CD4-positive, alpha-beta T cell treated with Interleukin-6 at 100 ng/mL for 8 hours (primary cell): ENCODE results near the gene PHTF2.

Experiments used
- DNase-seq: peaks from one replicate; pipeline ENCODE4 v3.0.0-alpha.2; 2020; ENCODE audit warnings: mixed read lengths, low spot score

The PHTF2 gene

GRCh38 chr7:77931841-77932240 is 133.3 kb downstream of the PHTF2 start:
- no peak for DNase-seq

- no peak for DNase-seq
Observed at GRCh38 chr7:77933394-77933793, 134.8 kb downstream of the PHTF2 start.

- no peak for DNase-seq
Observed at GRCh38 chr7:77935652-77936348, 137.2 kb downstream of the PHTF2 start.

DNA sequence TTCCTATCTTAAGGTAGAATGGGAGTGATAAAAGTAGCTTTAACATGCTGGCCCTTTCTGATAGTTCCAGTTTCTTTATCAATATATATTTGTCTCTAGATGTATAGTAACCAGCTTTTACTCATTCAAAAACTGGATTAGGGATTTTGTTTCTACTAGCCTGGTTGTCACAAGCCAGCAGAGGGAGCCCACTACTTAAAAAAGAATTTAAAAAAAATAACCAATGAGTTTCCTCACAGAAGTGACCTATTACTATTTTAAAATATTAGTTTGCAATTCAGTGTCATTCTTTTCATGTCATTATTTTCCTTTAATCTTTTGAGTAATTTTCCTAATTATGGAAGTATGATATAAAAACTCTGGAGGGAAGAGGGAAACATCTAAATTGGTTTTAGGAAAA is 142.1 kb downstream of the PHTF2 start:
- no peak for DNase-seq

DNA sequence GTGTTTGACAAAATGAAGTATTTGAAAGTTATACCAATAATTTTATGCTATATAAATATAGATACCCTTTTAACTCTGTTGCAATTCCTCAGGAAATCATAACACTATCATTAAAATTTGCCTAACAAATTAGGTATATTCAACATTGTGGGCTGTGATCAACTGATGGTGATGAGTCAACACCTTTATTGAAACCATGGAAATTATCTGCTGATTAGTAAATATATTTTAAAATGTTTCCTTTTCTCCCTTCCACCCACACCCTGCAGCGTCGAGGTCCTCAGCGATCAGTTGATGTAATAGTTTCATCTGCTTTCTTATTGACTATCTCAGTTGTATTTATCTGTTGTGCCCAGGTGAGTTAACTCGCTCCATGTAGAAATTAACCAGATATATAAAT is 143.9 kb downstream of the PHTF2 start:
- DNase-seq: no peak

GRCh38 chr7:77944183-77945182 is 145.9 kb downstream of the PHTF2 start:
- DNase-seq: no peak

DNA sequence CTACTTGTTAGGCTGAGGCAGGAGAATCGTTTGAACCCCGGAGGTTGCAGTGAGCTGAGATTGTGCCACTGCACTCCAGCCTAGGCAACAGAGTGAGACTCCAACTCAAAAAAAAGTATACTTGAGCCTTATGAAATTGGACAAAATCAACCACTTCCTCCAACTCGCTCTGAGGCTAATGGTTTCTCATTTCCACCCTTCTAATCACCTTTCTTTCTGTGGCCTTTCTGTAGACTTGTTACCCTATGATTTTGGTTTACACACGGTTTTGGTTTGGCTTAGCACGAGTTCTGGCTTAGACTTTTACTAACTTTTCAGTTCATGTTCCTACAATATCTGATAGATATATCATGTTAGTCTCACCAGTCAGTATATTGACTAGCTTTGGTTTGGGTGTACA is 152.0 kb downstream of the PHTF2 start:
- DNase-seq: no peak

- no peak for DNase-seq
Observed at GRCh38 chr7:77954773-77955555, 156.4 kb downstream of the PHTF2 start.

GRCh38 chr7:77958436-77958835 is 159.9 kb downstream of the PHTF2 start:
- DNase-seq: no peak

GRCh38 chr7:77959080-77959479 is 160.5 kb downstream of the PHTF2 start:
- DNase-seq: no peak

- no peak for DNase-seq
Observed at GRCh38 chr7:77960336-77960735, 161.8 kb downstream of the PHTF2 start.

DNA sequence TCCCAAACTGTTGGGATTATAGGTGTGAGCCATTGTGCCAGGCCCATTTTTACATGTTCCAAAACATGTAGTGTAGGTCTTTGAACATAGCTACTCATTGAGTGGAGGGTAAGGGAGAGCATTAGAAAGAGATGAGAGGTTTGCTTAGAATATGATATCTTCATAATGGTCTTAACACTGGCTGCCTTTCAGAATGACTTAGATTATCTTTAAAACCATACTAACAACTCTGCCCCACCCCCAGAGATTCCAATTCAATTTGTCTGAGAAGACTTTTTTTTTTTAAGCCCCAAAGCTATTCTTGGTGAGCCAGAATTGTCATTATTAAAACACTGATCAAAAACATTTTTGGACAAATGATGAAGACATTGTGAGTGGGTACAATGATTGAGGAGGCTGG is 168.9 kb downstream of the PHTF2 start:
- no peak for DNase-seq

- DNase-seq: no peak
Observed at GRCh38 chr7:77971726-77972125, 173.2 kb downstream of the PHTF2 start.

GRCh38 chr7:77975672-77976480 is 177.3 kb downstream of the PHTF2 start:
- DNase-seq: no peak

GRCh38 chr7:77979219-77979618 is 180.6 kb downstream of the PHTF2 start:
- DNase-seq: no peak

- no peak for DNase-seq
Observed at GRCh38 chr7:77980087-77980713, 181.6 kb downstream of the PHTF2 start.

DNA sequence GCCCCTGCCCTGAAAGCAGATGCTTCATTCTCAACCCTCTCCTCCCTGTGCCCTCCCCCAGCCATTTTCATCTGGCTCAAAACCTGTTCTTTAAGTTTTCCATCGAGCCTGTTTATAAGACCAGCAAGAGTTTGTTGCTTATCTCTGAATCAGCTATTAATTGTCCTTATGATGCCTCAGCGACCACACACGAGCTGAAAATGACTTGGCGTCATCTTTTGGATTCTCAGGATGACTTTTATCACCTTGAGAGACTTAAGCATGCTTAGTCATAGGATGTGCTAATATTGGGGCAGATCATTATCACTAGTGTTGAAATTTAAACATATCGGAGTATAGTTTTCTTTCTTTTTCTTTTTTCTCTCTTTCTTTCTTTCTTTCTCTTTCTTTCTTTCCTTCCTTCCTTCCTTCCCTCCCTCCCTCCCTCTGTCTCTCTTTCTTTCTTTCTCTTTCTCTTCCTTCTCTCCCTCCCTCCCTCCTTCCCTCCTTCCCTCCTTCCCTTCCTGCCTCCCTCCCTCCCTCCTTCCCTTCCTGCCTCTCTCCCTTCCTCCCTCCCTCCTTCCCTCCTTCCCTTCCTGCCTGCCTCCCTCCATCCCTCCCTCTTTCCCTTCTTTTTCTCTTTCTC is 184.5 kb downstream of the PHTF2 start:
- DNase-seq: no peak

GRCh38 chr7:77983973-77984372 is 185.4 kb downstream of the PHTF2 start:
- DNase-seq: no peak

DNA sequence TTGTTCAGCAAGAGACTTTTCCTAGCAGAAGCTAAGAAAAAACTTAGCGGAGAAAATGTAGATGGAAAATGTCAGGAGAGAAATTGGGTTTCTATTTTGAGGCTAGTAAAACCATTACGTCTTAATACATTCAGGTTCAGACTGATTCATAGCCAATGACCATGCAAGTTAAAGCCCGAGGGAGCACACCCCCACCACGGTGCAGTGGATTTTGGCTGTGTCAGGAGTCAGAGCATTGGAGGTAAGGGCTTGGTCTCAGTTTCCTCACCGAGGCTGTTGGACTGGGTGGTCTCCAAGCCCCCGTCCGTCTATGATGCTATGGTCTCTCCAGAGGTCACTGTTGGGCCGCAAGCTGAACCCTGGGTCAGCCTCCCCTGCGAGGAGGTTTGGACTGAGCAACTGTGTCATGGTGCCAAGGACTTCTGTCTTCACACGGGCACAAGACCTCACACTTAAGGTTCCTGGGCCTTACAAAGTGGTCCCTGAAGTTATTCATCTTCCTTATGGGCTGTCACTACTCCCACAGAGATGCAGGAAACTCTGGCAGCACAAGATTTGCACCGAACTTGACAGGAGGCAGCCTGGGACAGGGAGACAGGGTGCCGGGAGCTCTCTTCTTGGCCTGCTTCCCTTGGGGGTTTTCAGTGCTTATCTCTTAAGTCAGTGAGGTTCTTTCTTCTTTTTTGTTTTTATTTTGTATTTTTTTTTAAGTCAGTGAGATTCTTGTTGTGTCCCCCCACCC is 186.8 kb downstream of the PHTF2 start:
- DNase-seq: no peak

GRCh38 chr7:77985974-77986339 is 187.4 kb downstream of the PHTF2 start:
- no peak for DNase-seq
